IMR-90 (cell line): Measurements from ENCODE around the gene HPS4. TPM values are rescaled to one million over a fixed set of nuclear protein-coding genes. Genes with fewer than 3 reads are reported as not detected.

Experiments
- ATAC-seq: fragments of 200-7000 bp; cut with Tn5 transposase; 2 replicates; pipeline ENCODE4 v1.9.1; 2020; ENCODE audit warnings: low read depth, mild to moderate bottlenecking, moderate library complexity
- BruUV-seq: library from RNA; stranded (reverse); fragments of 400-500 nt; replicated peaks from 2 replicates; lab custom pipeline; 2021; lab: Mats Ljungman, UMichigan
- CTCF ChIA-PET: fragments of 300-600 bp; formaldehyde crosslinking; extraction: SDS; loops from one replicate; lab custom pipeline; 2021; ENCODE audit warnings: antibody characterized with exemption; lab: Yijun Ruan, JAX
- POLR2A ChIA-PET: fragments of 300-600 bp; sonication (Branson Sonifier 250); formaldehyde crosslinking; loops from one replicate; lab custom pipeline; 2022; ENCODE audit warnings: antibody characterized with exemption; ENCODE audit not compliant: unreplicated experiment; lab: Charles Lee
- DNase-seq: peaks from one replicate; pipeline ENCODE4 v3.0.0; 2013
- H2AFZ ChIP-seq: replicated peaks from 2 replicates; pipeline ENCODE3; 2013; ENCODE audit warnings: low read length, mild to moderate bottlenecking; ENCODE audit not compliant: poor library complexity
- H2AK5ac ChIP-seq: 2 replicates; pipeline ENCODE4 v1.6.1; 2013; ENCODE audit warnings: low read depth, low read length, inconsistent platforms
- H2AK9ac ChIP-seq: replicated peaks from 2 replicates; pipeline ENCODE3; 2013; ENCODE audit warnings: mild to moderate bottlenecking, low read depth, low read length, moderate library complexity; ENCODE audit not compliant: poor library complexity
- H2BK120ac ChIP-seq: 2 replicates; pipeline ENCODE4 v1.6.1; 2013; ENCODE audit warnings: low read depth, low read length, inconsistent platforms
- H2BK15ac ChIP-seq: 3 replicates; pipeline ENCODE4 v1.6.1; 2013; ENCODE audit warnings: low read depth, low read length, inconsistent platforms
- H2BK20ac ChIP-seq: 2 replicates; pipeline ENCODE4 v1.6.1; 2013; ENCODE audit warnings: low read depth, mild to moderate bottlenecking, inconsistent platforms, low read length, moderate library complexity
- H2BK5ac ChIP-seq: 2 replicates; pipeline ENCODE4 v1.6.1; 2013; ENCODE audit warnings: mild to moderate bottlenecking, low read depth, low read length, inconsistent platforms; ENCODE audit not compliant: poor library complexity, severe bottlenecking
- H3K14ac ChIP-seq: replicated peaks from 2 replicates; pipeline ENCODE4 v1.6.1; 2013; ENCODE audit warnings: low read depth, low read length, inconsistent platforms
- H3K18ac ChIP-seq: 2 replicates; pipeline ENCODE4 v1.6.1; 2013; ENCODE audit warnings: low read depth, low read length, control low read depth
- H3K23ac ChIP-seq: 2 replicates; pipeline ENCODE4 v1.6.1; 2013; ENCODE audit warnings: low read depth, low read length, inconsistent platforms
- H3K27ac ChIP-seq: 2 replicates; pipeline ENCODE4 v1.5.1; 2013; ENCODE audit warnings: mild to moderate bottlenecking, control low read depth, low read length; ENCODE audit not compliant: insufficient read depth
- H3K27me3 ChIP-seq: 2 replicates; pipeline ENCODE4 v1.6.1; 2013; ENCODE audit warnings: low read length; ENCODE audit not compliant: control insufficient read depth, insufficient read depth
- H3K36me3 ChIP-seq: 2 replicates; pipeline ENCODE4 v1.6.1; 2013; ENCODE audit warnings: low read length, mixed read lengths; ENCODE audit not compliant: control insufficient read depth, insufficient read depth
- H3K4ac ChIP-seq: 2 replicates; pipeline ENCODE4 v1.6.1; 2013; ENCODE audit warnings: low read depth, low read length, inconsistent platforms
- H3K4me1 ChIP-seq: 2 replicates; pipeline ENCODE4 v1.6.1; 2013; ENCODE audit warnings: low read length, mixed read lengths; ENCODE audit not compliant: control insufficient read depth, insufficient read depth
- H3K4me2 ChIP-seq: 2 replicates; pipeline ENCODE4 v1.6.1; 2013; ENCODE audit warnings: low read depth, mild to moderate bottlenecking, control low read depth, low read length, moderate library complexity
- H3K4me3 ChIP-seq: 2 replicates; pipeline ENCODE4 v1.5.1; 2013; ENCODE audit warnings: low read depth, mild to moderate bottlenecking, control low read depth, low read length, moderate library complexity; ENCODE audit not compliant: insufficient read depth
- H3K56ac ChIP-seq: 2 replicates; pipeline ENCODE4 v1.6.1; 2013; ENCODE audit warnings: low read length, inconsistent platforms; ENCODE audit not compliant: insufficient read depth; ENCODE audit errors: extremely low read depth
- H3K79me1 ChIP-seq, 2 experiments: 2 replicates each; pipeline ENCODE4 v1.6.1; 2013; ENCODE audit warnings: low read length in 2 of 2, inconsistent platforms in 1 of 2, low read depth in 1 of 2
- H3K9ac ChIP-seq: 2 replicates; pipeline ENCODE4 v1.6.1; 2013; ENCODE audit warnings: low read depth, low read length, control low read depth
- H3K9me1 ChIP-seq: 2 replicates; pipeline ENCODE4 v1.6.1; 2013; ENCODE audit warnings: low read length, inconsistent platforms; ENCODE audit not compliant: insufficient read depth
- H3K9me3 ChIP-seq: 2 replicates; pipeline ENCODE4 v1.6.1; 2013; ENCODE audit warnings: low read length; ENCODE audit not compliant: control insufficient read depth, insufficient read depth
- H4K20me1 ChIP-seq: 2 replicates; pipeline ENCODE4 v1.6.1; 2013; ENCODE audit warnings: low read length, inconsistent platforms; ENCODE audit not compliant: insufficient read depth
- H4K5ac ChIP-seq: 2 replicates; pipeline ENCODE4 v1.6.1; 2013; ENCODE audit warnings: mild to moderate bottlenecking, low read depth, low read length, control low read depth
- H4K8ac ChIP-seq, 2 experiments: 2 replicates each; pipeline ENCODE4 v1.6.1; 2013; ENCODE audit warnings: low read depth in 2 of 2, low read length in 2 of 2, control low read depth in 1 of 2, inconsistent platforms in 1 of 2
- H4K91ac ChIP-seq: 2 replicates; pipeline ENCODE4 v1.6.1; 2013; ENCODE audit warnings: low read depth, low read length, inconsistent platforms; ENCODE audit not compliant: insufficient read depth
- CTCF ChIP-seq: conservative IDR thresholded peaks from 2 replicates; pipeline ENCODE4 v1.5.1; 2012; ENCODE audit warnings: mild to moderate bottlenecking, low read depth, low read length, improper control_type of control experiment
- RAD21 ChIP-seq: IDR thresholded peaks from 2 replicates; pipeline ENCODE4 v1.6.1; 2012; ENCODE audit warnings: low read length, improper control_type of control experiment
- RCOR1 ChIP-seq: IDR thresholded peaks from 2 replicates; pipeline ENCODE4 v1.6.1; 2012; ENCODE audit warnings: mild to moderate bottlenecking, low read length, improper control_type of control experiment; ENCODE audit not compliant: insufficient replicate concordance
- SMC3 ChIP-seq: fragments of 150-350 bp; IDR thresholded peaks from 2 replicates; pipeline ENCODE4 v1.6.1; 2016; ENCODE audit warnings: low read depth, mild to moderate bottlenecking, antibody characterized with exemption, low read length, moderate library complexity
- WGBS, 2 experiments: methylation state at CpG; one replicate each; pipeline versions ENCODE4 v1.1.5 to v1.1.7; 2013; ENCODE audit warnings: missing lambda C conversion rate in 2 of 2; ENCODE audit not compliant: insufficient read length in 1 of 2; ENCODE audit errors: extremely low coverage in 2 of 2; 5-methylcytosine and 5-hydroxymethylcytosine counted together
- dilution Hi-C: fragments of 300-500 bp; cut with HindIII; formaldehyde crosslinking; loops from one replicate; pipeline ENCODE4 v1.14.3; 2018; ENCODE audit warnings: low sequenced_read_pairs; ENCODE audit not compliant: unreplicated experiment
- in situ Hi-C: fragments of 300-500 bp; cut with MboI; formaldehyde crosslinking; loops from 3 replicates; pipeline ENCODE4 v1.14.3; 2019; ENCODE audit warnings: low sequenced_read_pairs, inconsistent platforms, mixed read lengths
- intact Hi-C: fragments of 100-400 bp; cut with micrococcal nuclease; formaldehyde crosslinking; loops from 2 replicates; pipeline ENCODE4 v1.10.0; 2022
- polyA plus RNA-seq, 3 experiments: library from polyadenylated mRNA; depleted of rRNA; stranded (reverse); fragments of >200 nt; gene quantifications; 2 replicates each; pipeline ENCODE4 v1.2.3, GENCODE V29; 2012; ENCODE audit warnings: low replicate concordance in 1 of 3
- total RNA-seq: library from RNA; depleted of rRNA; stranded (reverse); fragments of >200 nt; gene quantifications from 2 replicates; pipeline ENCODE4 v1.2.3, GENCODE V29; 2012

The HPS4 gene
- total and polyA plus RNA-seq, 2 of the 4 experiments (the other 2 are of a cell fraction), result 15.8 to 19.0 TPM

- Histone ChIP-seq H3K14ac (no peak overlapping the region), H3K9me3 (no peaks in the 10 kb centered on the region), H3K27ac (no peak overlapping the region), H3K9me1 (no peaks in the 10 kb centered on the region), H3K4me2 (no peak overlapping the region), H4K91ac (no peak overlapping the region), H2BK5ac (no peak overlapping the region), H4K20me1 (no peaks in the 10 kb centered on the region), H4K8ac (no peak overlapping the region; a peak in 1 of 4 replicates), H2AK9ac (peak overlapping the region; percentile 11), H2AK5ac (no peak overlapping the region), H3K27me3 (no peaks in the 10 kb centered on the region), H4K5ac (no peak overlapping the region), H2AFZ (peak overlapping the region; percentile 67), H3K4me1 (no peaks in the 10 kb centered on the region), H3K18ac (no peak overlapping the region), H2BK120ac (no peak overlapping the region), H3K23ac (no peak overlapping the region), H3K56ac (no peak overlapping the region), H3K4me3 (no peak overlapping the region), H3K9ac (no peak overlapping the region), H2BK20ac (no peak overlapping the region), H3K4ac (no peak overlapping the region), H3K36me3 (peaks cover 56% of the 10 kb centered on the region), H2BK15ac (no peak overlapping the region), H3K79me1 (peaks cover 4 to 10% of the 10 kb centered on the region in 2 experiments; a peak in 1 of 4 replicates)
- WGBS, 2 experiments, result 27% methylated on average over 2 of the region's 3 CpGs; no CpG with 5 or more reads in 1 of the 2 experiments
- ChIA-PET POLR2A (no interaction called here), CTCF (interaction anchor here (1.1 to 2.1 kb wide), 4 partner anchors 9 to 163 kb away, joined by 3 to 7 read pairs (median 4); partner anchors contain the start of genes HPS4 and SRRD)
- peak; percentile 56 for TF ChIP-seq CTCF
- peak; percentile 63 for TF ChIP-seq RAD21
- TF ChIP-seq RCOR1, result no peak
- peak; percentile 71 for TF ChIP-seq SMC3
- dilution Hi-C loops, result no loop called here
- DNase-seq (peak; percentile 51), ATAC-seq (peak; percentile 79)
- in situ Hi-C loops, result no loop called here
- intact Hi-C loops, result loop anchor here (5.0 kb wide), 1 partner anchor 89 kb away; the partner anchor contains the start of gene TPST2
- BruUV-seq, result no TSS peak
These were observed 19.3 kb upstream of the HPS4 start for GRCh38 chr22:26502688-26503561.
